ENCODE results near the gene ACTL8.

ACTL8 gene

DNA sequence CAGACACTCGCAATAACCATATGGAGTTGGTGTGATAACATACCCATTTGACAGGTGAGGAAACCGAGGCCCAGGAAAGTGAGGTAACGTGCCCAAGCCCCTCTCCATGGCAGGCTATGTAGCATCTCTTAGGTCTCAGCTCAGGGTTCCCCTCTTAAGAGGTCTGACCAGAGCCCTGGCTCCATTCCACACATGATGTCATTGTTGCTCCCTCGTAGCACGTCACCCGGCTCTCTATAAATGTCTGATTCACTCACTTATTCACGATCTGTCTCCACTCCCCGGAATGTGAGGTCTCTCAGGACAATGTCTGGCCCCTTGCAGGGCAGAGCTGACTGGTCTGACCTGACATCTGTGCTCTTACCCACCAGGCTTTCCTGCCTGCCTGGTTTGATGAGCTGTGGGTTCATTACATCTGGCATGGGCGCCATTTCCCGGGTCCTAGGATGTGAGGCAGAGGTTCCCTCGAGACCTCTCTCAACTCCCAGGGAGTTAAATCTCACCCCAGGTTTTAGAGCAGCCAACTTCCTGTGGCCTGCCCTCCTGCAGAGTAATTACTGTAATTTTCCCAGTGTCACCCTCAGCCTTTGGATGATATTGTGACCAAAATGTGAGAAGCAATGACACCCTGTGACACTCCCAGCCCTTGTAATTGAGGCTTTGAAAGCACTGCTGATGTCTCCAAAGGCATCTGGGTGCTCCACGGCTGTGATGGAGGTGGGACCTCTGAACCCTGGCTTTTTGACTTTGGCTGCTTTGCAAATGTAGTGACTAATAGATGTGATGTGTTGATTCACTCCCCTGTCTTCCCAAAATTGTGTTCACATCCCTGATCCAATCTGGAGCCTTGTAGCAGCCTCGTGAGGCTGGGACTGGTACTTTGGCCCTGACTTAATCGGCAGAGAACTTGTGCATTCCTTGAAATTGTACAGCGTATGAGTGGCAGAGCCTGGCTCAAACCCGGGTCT is 10.6 kb downstream of the ACTL8 start:
- no peaks in the 10 kb centered on the region for H3K27me3 ChIP-seq (ENCODE audit: control insufficient read depth, insufficient read depth, low read length)
- no peaks in the 10 kb centered on the region for H3K4me1 ChIP-seq (ENCODE audit: control insufficient read depth, insufficient read depth, low read length)
- no peak for DNase-seq (ENCODE audit: low read depth, low spot score)
- no peaks in the 10 kb centered on the region for H3K36me3 ChIP-seq (ENCODE audit: control insufficient read depth, insufficient read depth, low read length)
- no peaks in the 10 kb centered on the region for H3K9me3 ChIP-seq (ENCODE audit: control insufficient read depth, insufficient read depth, low read length)
- no peak overlapping the region for H3K4me3 ChIP-seq (ENCODE audit: low read length)
- no peak overlapping the region for H3K27ac ChIP-seq (ENCODE audit: low read length)
- no CpG with 5 or more reads among the region's 16 CpGs for WGBS (ENCODE audit: insufficient coverage, insufficient read length)

DNA sequence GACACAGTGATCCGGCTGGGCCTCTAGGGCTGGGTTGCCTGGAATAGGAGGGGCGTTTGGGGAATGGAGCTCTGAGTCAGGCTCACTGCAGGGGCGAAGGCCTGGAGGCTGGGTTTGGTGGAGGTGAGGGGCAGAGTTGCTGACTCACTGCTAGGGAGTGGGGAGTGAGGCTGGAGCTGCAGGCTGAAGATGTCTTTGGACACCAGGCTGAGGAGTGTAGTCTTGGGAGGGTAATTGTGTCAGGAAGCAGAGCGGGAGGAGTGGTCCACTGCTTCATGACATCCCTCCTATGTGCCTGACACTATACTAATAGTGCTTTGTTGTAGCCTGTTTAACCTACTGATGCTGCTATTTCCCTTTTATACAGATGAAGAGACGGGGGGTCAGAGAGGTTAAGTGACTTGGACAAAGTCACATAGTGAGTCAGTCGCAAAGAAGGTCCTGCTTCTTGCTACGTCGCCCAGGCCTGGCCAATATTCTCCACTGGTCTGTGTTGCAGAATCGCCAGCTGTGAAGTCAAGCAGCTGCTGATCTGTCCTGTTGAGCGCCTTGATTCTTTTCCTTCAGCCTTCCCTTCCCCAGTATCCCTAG is 13.6 kb downstream of the ACTL8 start:
- no peak overlapping the region for H3K27ac ChIP-seq (ENCODE audit: low read length)
- H3K4me1 ChIP-seq (ENCODE audit: control insufficient read depth, insufficient read depth, low read length): no peaks in the 10 kb centered on the region
- H3K9me3 ChIP-seq (ENCODE audit: control insufficient read depth, insufficient read depth, low read length): no peaks in the 10 kb centered on the region
- no peak for DNase-seq (ENCODE audit: low read depth, low spot score)
- no peaks in the 10 kb centered on the region for H3K36me3 ChIP-seq (ENCODE audit: control insufficient read depth, insufficient read depth, low read length)
- no peaks in the 10 kb centered on the region for H3K27me3 ChIP-seq (ENCODE audit: control insufficient read depth, insufficient read depth, low read length)
- no CpG with 5 or more reads among the region's 10 CpGs for WGBS (ENCODE audit: insufficient coverage, insufficient read length)
- no peak overlapping the region for H3K4me3 ChIP-seq (ENCODE audit: low read length)

DNA sequence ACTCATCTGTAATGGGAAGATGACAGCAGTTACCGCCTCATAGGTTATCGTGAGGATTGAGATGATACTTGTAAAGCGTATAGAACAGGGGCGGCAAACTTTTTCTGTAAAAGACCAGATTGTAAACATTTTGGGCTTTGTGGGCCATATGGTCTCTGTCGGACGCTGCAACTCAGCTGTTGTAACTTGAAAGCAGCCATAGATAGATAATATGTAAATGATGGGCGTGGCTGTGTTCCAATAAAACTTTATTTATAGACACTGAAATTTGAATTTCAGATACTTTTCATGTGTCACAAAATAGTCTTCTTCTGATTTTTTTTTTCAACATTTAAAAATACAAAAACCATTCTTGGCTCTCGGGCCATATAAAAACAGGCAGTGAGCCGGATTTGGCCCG is 15.8 kb downstream of the ACTL8 start:
- no peak overlapping the region for H3K27ac ChIP-seq (ENCODE audit: low read length)
- no peaks in the 10 kb centered on the region for H3K27me3 ChIP-seq (ENCODE audit: control insufficient read depth, insufficient read depth, low read length)
- H3K4me1 ChIP-seq (ENCODE audit: control insufficient read depth, insufficient read depth, low read length): no peaks in the 10 kb centered on the region
- H3K4me3 ChIP-seq (ENCODE audit: low read length): no peak overlapping the region
- WGBS (ENCODE audit: insufficient coverage, insufficient read length): no CpG with 5 or more reads among the region's 10 CpGs
- DNase-seq (ENCODE audit: low read depth, low spot score): no peak
- H3K9me3 ChIP-seq (ENCODE audit: control insufficient read depth, insufficient read depth, low read length): no peaks in the 10 kb centered on the region
- no peaks in the 10 kb centered on the region for H3K36me3 ChIP-seq (ENCODE audit: control insufficient read depth, insufficient read depth, low read length)

DNA sequence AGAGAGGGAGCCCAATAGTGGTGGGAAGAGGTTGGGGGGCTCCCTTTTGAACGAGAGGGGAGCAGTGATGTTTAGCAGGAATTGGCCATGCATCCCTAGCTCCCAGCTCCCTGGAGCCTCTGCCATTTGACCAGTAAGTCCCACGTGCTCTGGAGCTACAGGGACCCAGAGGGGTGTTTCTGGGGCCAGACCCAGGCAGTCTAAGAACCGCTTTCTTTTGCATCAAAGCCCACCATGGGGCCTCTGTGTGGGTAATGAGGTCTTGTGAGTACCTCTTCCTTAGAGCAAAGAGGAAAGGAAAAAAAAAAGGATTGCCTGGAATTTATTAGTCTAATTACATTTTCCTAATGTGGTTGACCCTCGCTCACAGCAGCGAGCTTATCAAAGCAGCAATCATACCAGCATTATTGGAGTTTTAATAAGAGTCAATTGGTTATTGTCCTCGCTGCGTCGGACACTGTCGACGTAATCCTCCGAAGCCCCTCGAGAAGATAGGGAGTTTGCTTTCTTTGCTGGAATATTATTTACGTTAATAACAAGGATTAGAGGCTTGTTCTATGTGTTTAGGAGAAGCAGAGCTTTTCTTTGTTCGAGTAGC is 17.6 kb downstream of the ACTL8 start:
- Histone ChIP-seq H3K27me3 (ENCODE audit: control insufficient read depth, insufficient read depth, low read length) (no peaks in the 10 kb centered on the region), H3K27ac (ENCODE audit: low read length) (no peak overlapping the region), H3K4me3 (ENCODE audit: low read length) (no peak overlapping the region), H3K9me3 (ENCODE audit: control insufficient read depth, insufficient read depth, low read length) (no peaks in the 10 kb centered on the region), H3K36me3 (ENCODE audit: control insufficient read depth, insufficient read depth, low read length) (no peaks in the 10 kb centered on the region), H3K4me1 (ENCODE audit: control insufficient read depth, insufficient read depth, low read length) (no peaks in the 10 kb centered on the region; the same call in 1 of the 2 replicates)
- WGBS (ENCODE audit: insufficient coverage, insufficient read length): no CpG with 5 or more reads among the region's 14 CpGs
- DNase-seq (ENCODE audit: low read depth, low spot score): no peak

DNA sequence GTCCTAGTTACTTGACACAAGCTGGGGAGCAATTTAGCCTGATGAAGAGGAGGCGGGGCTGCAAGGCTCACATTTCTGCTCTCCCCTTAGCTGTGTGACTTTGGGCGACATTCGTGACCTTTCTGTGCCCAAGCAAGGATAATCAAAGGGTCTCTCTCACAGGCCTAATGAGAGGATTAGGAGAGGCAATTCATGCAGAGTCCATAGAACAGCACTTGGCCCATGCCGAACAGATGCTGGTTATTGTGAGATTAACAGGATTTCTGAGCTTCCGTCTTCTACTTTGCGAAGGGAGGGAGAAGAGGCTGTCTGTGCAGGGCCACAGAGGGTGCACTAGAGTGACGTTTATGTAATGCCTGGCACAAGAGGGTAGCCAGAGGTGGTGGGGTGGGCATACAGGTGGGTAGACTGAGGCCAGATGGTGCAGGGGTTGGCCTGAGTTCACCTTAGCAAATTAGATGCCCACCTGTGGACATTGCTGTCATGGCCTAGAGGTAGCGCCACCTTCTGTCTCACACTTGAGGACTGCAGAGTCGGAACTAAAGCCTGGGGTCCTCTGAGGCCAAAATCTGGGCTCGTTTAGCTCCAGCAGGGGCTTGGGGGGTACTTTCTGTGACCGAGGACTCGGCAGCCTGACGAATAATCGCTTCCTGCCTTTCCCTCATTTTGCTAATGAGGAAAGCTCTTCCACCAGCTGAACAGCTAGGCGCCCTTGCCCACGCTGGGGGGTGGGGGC is 18.6 kb downstream of the ACTL8 start:
- H3K4me1 ChIP-seq (ENCODE audit: control insufficient read depth, insufficient read depth, low read length): no peaks in the 10 kb centered on the region; the same call in 1 of the 2 replicates
- H3K27ac ChIP-seq (ENCODE audit: low read length): no peak overlapping the region
- no peaks in the 10 kb centered on the region for H3K36me3 ChIP-seq (ENCODE audit: control insufficient read depth, insufficient read depth, low read length)
- H3K4me3 ChIP-seq (ENCODE audit: low read length): no peak overlapping the region
- no peaks in the 10 kb centered on the region for H3K27me3 ChIP-seq (ENCODE audit: control insufficient read depth, insufficient read depth, low read length)
- no CpG with 5 or more reads among the region's 16 CpGs for whole genome bisulfite sequencing (ENCODE audit: insufficient coverage, insufficient read length)
- no peak for DNase-seq (ENCODE audit: low read depth, low spot score)
- H3K9me3 ChIP-seq (ENCODE audit: control insufficient read depth, insufficient read depth, low read length): no peaks in the 10 kb centered on the region

DNA sequence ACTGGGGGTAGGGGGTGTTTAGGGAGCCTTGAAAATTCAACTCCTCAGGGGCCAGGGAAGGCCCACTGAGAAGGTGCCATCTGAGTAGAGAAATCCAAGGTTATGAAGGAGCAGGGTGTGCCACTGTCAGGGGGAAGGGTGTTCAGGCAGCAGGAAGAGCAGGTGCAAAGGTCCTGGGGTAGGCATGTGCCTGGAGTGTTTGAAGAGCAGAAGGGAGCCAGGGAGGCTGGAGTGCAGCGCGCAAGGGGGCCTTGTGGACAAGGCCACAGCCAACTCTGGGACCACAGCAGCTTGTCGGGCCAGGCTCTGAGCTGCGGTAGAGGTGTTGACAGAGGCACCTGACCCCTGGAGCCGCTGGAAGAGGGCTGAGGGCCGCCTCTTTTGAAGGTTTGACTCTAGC is 19.3 kb downstream of the ACTL8 start:
- no peak for DNase-seq (ENCODE audit: low read depth, low spot score)
- no CpG with 5 or more reads among the region's 6 CpGs for WGBS (ENCODE audit: insufficient coverage, insufficient read length)
- Histone ChIP-seq H3K9me3 (ENCODE audit: control insufficient read depth, insufficient read depth, low read length) (no peaks in the 10 kb centered on the region), H3K27ac (ENCODE audit: low read length) (no peak overlapping the region), H3K27me3 (ENCODE audit: control insufficient read depth, insufficient read depth, low read length) (no peaks in the 10 kb centered on the region), H3K4me3 (ENCODE audit: low read length) (no peak overlapping the region), H3K4me1 (ENCODE audit: control insufficient read depth, insufficient read depth, low read length) (no peaks in the 10 kb centered on the region; the same call in 1 of the 2 replicates), H3K36me3 (ENCODE audit: control insufficient read depth, insufficient read depth, low read length) (no peaks in the 10 kb centered on the region)

DNA sequence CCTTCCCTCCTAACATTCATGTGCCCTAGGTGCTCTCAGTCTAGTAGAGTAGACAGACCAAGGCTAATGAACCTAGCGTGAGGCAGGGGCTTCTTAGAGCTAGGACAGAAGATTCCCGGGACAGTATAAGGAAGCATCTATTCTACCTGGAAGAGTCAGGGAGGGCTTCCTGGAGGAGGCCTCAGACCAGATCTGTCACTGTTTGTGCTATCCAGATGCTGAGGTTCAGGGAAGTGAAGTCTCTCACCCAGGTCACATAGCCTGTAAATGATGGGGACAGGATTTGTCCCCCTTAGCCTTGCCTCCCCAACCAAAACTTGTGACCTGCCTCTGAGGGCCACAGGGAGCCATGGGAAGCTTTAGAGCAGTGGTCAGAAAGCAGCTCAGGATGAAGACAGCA is 20.7 kb downstream of the ACTL8 start:
- Histone ChIP-seq H3K27ac (ENCODE audit: low read length) (no peak overlapping the region), H3K27me3 (ENCODE audit: control insufficient read depth, insufficient read depth, low read length) (no peaks in the 10 kb centered on the region), H3K36me3 (ENCODE audit: control insufficient read depth, insufficient read depth, low read length) (no peaks in the 10 kb centered on the region), H3K9me3 (ENCODE audit: control insufficient read depth, insufficient read depth, low read length) (no peaks in the 10 kb centered on the region), H3K4me1 (ENCODE audit: control insufficient read depth, insufficient read depth, low read length) (no peaks in the 10 kb centered on the region; the same call in 1 of the 2 replicates), H3K4me3 (ENCODE audit: low read length) (no peak overlapping the region)
- no peak for DNase-seq (ENCODE audit: low read depth, low spot score)
- WGBS (ENCODE audit: insufficient coverage, insufficient read length): no CpG with 5 or more reads among the region's 2 CpGs

DNA sequence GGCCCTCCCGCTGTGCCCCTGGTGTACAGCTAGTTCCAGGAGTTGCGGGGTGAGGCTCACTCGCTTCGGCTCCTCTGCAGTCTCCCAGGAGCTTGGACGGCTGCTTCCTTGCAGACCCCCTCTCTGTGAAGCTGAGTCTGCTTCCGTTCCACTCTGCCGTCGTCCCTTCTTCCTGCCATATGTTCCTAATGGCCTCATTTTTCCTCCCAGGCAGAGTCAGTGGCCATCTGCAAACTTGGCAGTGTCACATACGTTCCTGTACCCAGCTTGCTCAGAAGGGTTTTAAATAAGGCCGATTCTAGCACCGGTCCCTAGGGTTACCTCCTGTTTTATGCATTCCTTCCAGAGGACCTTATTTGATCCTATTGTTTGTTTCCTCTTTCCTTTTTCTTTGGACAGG is 21.3 kb downstream of the ACTL8 start:
- DNase-seq (ENCODE audit: low read depth, low spot score): no peak
- Histone ChIP-seq H3K27ac (ENCODE audit: low read length) (no peak overlapping the region), H3K36me3 (ENCODE audit: control insufficient read depth, insufficient read depth, low read length) (no peaks in the 10 kb centered on the region), H3K9me3 (ENCODE audit: control insufficient read depth, insufficient read depth, low read length) (no peaks in the 10 kb centered on the region), H3K4me3 (ENCODE audit: low read length) (no peak overlapping the region), H3K4me1 (ENCODE audit: control insufficient read depth, insufficient read depth, low read length) (no peaks in the 10 kb centered on the region; the same call in 1 of the 2 replicates), H3K27me3 (ENCODE audit: control insufficient read depth, insufficient read depth, low read length) (no peaks in the 10 kb centered on the region)
- WGBS (ENCODE audit: insufficient coverage, insufficient read length): no CpG with 5 or more reads among the region's 11 CpGs

DNA sequence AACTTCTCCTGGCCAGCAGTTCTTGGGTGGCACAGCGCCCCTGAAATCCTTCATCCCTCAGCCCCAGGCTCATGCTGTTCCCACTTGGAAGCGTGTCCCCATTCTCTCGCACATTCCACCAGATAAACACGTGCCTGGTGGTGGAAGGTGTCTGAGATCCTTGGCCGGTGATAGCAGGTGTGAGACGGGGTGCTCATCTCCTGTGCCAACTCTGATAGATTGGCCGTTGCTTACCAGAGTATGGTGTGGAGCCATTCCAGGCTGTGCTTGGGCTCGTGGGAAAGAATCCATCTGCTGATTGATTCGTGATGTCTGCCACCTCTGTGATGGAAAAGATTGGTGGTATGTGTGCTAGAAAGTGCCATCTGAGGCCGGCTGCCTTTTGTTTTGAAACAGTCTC is 22.2 kb downstream of the ACTL8 start:
- no peaks in the 10 kb centered on the region for H3K36me3 ChIP-seq (ENCODE audit: control insufficient read depth, insufficient read depth, low read length)
- H3K27ac ChIP-seq (ENCODE audit: low read length): no peak overlapping the region
- no peak for DNase-seq (ENCODE audit: low read depth, low spot score)
- no CpG with 5 or more reads among the region's 10 CpGs for WGBS (ENCODE audit: insufficient coverage, insufficient read length)
- no peaks in the 10 kb centered on the region; the same call in 1 of the 2 replicates for H3K4me1 ChIP-seq (ENCODE audit: control insufficient read depth, insufficient read depth, low read length)
- no peaks in the 10 kb centered on the region for H3K9me3 ChIP-seq (ENCODE audit: control insufficient read depth, insufficient read depth, low read length)
- H3K27me3 ChIP-seq (ENCODE audit: control insufficient read depth, insufficient read depth, low read length): no peaks in the 10 kb centered on the region
- H3K4me3 ChIP-seq (ENCODE audit: low read length): no peak overlapping the region

DNA sequence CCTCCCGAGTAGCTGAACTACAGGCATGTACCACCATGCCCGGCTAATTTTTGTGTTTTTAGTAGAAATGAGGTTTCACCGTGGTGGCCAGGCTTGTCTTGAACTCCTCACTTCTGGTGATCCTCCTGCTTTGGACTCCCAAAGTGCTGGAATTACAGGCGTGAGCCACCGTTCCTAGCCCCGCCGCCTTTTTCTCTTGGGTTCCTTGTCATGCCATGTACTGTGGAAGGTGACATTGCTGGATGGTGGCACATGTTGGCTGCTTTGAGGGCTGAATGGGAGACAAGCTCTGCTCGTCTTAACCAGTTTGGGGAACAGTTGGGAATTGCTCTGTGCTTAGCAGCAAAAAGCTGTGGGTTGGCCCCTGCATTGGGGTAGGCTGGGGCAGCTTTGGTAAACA is 22.7 kb downstream of the ACTL8 start:
- DNase-seq (ENCODE audit: low read depth, low spot score): no peak
- Histone ChIP-seq H3K27me3 (ENCODE audit: control insufficient read depth, insufficient read depth, low read length) (no peaks in the 10 kb centered on the region), H3K4me3 (ENCODE audit: low read length) (no peak overlapping the region), H3K4me1 (ENCODE audit: control insufficient read depth, insufficient read depth, low read length) (no peaks in the 10 kb centered on the region; the same call in 1 of the 2 replicates), H3K36me3 (ENCODE audit: control insufficient read depth, insufficient read depth, low read length) (no peaks in the 10 kb centered on the region), H3K9me3 (ENCODE audit: control insufficient read depth, insufficient read depth, low read length) (no peaks in the 10 kb centered on the region), H3K27ac (ENCODE audit: low read length) (no peak overlapping the region)
- no CpG with 5 or more reads among the region's 8 CpGs for WGBS (ENCODE audit: insufficient coverage, insufficient read length)

Data from iPS DF 6.9 (cell line).